K562 (cell line): Measurements from ENCODE around the gene PTPRU. TPM values are rescaled to one million over a fixed set of nuclear protein-coding genes. Genes with fewer than 3 reads are reported as not detected.
A peak's percentile ranks its signal among the peaks of the same experiment; 100 is the strongest.

Source experiments
- CBFA2T3 ChIP-seq: fragments of 450-650 bp; IDR thresholded peaks from 2 replicates; pipeline ENCODE4 v1.6.1; 2017
- HMG20B ChIP-seq: fragments of 250-450 bp; sonication (Bioruptor Pico); IDR thresholded peaks from 2 replicates; pipeline ENCODE4 v1.5.0; 2021; ENCODE audit warnings: mild to moderate bottlenecking
- HNRNPLL ChIP-seq: fragments of 200-400 bp; formaldehyde crosslinking; IDR thresholded peaks from 2 replicates; pipeline ENCODE4 v1.6.1; 2017; ENCODE audit warnings: low read length, low read depth, mild to moderate bottlenecking; ENCODE audit not compliant: poor library complexity, severe bottlenecking
- KDM5B ChIP-seq: fragments of 200-600 bp; sonication (generic); IDR thresholded peaks from 2 replicates; pipeline ENCODE4 v1.6.1; 2012; ENCODE audit warnings: low read depth, mild to moderate bottlenecking, moderate library complexity, low read length, control low read depth, inconsistent platforms; ENCODE audit not compliant: insufficient replicate concordance
- LCOR ChIP-seq: sonication (generic); formaldehyde crosslinking; IDR thresholded peaks from 2 replicates; pipeline ENCODE4 v1.8.0; 2022; ENCODE audit warnings: mild to moderate bottlenecking, missing genetic modification reagents
- NFATC3 ChIP-seq: fragments of 450-650 bp; IDR thresholded peaks from 2 replicates; pipeline ENCODE4 v1.6.1; 2017; ENCODE audit warnings: mild to moderate bottlenecking
- PHF20 ChIP-seq: fragments of 450-650 bp; IDR thresholded peaks from 2 replicates; pipeline ENCODE4 v1.6.1; 2018; ENCODE audit not compliant: partially characterized antibody
- POLR3A ChIP-seq: IDR thresholded peaks from 2 replicates; pipeline ENCODE4 v1.6.1; 2011; ENCODE audit warnings: borderline replicate concordance, mild to moderate bottlenecking, moderate library complexity; ENCODE audit not compliant: insufficient read length, insufficient read depth; ENCODE audit errors: extremely low read depth
- PTRF ChIP-seq: fragments of 450-650 bp; IDR thresholded peaks from 2 replicates; pipeline ENCODE4 v1.6.1; 2016; ENCODE audit warnings: mild to moderate bottlenecking, missing genetic modification characterization, missing compliant biosample characterization
- RNF2 ChIP-seq: sonication (generic); IDR thresholded peaks from 2 replicates; pipeline ENCODE4 v1.6.1; 2016
- SETDB1 ChIP-seq: IDR thresholded peaks from one replicate; pipeline ENCODE4 v1.6.1; 2012; ENCODE audit warnings: low read length, control low read depth, inconsistent platforms
- ZNF143 ChIP-seq: sonication (generic); formaldehyde crosslinking; IDR thresholded peaks from 2 replicates; pipeline ENCODE4 v1.9.0; 2022; ENCODE audit warnings: mild to moderate bottlenecking, missing genetic modification reagents
- ZNF561 ChIP-seq: fragments of 450-650 bp; formaldehyde crosslinking; conservative IDR thresholded peaks from 2 replicates; pipeline ENCODE4 v1.4.0; 2020; ENCODE audit warnings: mild to moderate bottlenecking, moderate library complexity
- polyA plus RNA-seq, 8 experiments: library from polyadenylated mRNA; depleted of rRNA in 4 of 8; stranded (reverse) in 5 of 8; unstranded in 3 of 8; fragments of >200 nt; fragmentation: Nextera tagmentation in 2 of 8; fragmentation: Illumina TruSeq in 1 of 8; extraction: Ambion mirVana in 2 of 8; extraction: Trizol in 1 of 8; gene quantifications; 2 replicates each; pipeline versions ENCODE4 v1.2.1 to v1.2.3, GENCODE V29; 2011 to 2014; ENCODE audit warnings: inconsistent platforms in 1 of 8, missing spikeins in 1 of 8
- total RNA-seq, 7 experiments: library from RNA; depleted of rRNA in 6 of 7; stranded (reverse); fragments of >200 nt in 6 of 7; fragmentation: Illumina TruSeq in 2 of 7; extraction: Trizol in 2 of 7; gene quantifications; 2 replicates each; pipeline versions ENCODE4 v1.2.1 to v1.2.3, GENCODE V29; 2011 to 2021; ENCODE audit warnings: low replicate concordance in 1 of 7
- TF ChIP-seq, protein P1 (sequence below): sonication (generic); formaldehyde crosslinking; IDR thresholded peaks from 2 replicates; pipeline ENCODE4 v1.8.0; 2022; ENCODE audit warnings: mild to moderate bottlenecking, missing genetic modification reagents
- TF ChIP-seq, protein P2 (sequence below): fragments of 450-650 bp; formaldehyde crosslinking; IDR thresholded peaks from 2 replicates; pipeline ENCODE4 v1.4.0; 2020; ENCODE audit warnings: mild to moderate bottlenecking, moderate library complexity
- TF ChIP-seq, protein P3 (sequence below): fragments of 150-350 bp; conservative IDR thresholded peaks from 2 replicates; pipeline ENCODE4 v1.6.1; 2014; ENCODE audit warnings: low read length
- TF ChIP-seq, protein P4 (sequence below): sonication (generic); formaldehyde crosslinking; IDR thresholded peaks from 2 replicates; pipeline ENCODE4 v1.9.0; 2022; ENCODE audit warnings: mild to moderate bottlenecking, missing genetic modification reagents
- TF ChIP-seq, protein P5 (sequence below), 2 experiments: fragments of 450-650 bp; IDR thresholded peaks; 2 replicates each; pipeline ENCODE4 v1.6.1; 2018; ENCODE audit warnings: mild to moderate bottlenecking in 2 of 2, low read depth in 1 of 2; ENCODE audit not compliant: partially characterized antibody in 2 of 2

PTPRU gene
- total and polyA plus RNA-seq, 9 of the 15 experiments (the other 6 are each of a cell fraction or from before 2014, with no cell fraction given): 0.01 to 2.9 (median 1.0) TPM

DNA sequence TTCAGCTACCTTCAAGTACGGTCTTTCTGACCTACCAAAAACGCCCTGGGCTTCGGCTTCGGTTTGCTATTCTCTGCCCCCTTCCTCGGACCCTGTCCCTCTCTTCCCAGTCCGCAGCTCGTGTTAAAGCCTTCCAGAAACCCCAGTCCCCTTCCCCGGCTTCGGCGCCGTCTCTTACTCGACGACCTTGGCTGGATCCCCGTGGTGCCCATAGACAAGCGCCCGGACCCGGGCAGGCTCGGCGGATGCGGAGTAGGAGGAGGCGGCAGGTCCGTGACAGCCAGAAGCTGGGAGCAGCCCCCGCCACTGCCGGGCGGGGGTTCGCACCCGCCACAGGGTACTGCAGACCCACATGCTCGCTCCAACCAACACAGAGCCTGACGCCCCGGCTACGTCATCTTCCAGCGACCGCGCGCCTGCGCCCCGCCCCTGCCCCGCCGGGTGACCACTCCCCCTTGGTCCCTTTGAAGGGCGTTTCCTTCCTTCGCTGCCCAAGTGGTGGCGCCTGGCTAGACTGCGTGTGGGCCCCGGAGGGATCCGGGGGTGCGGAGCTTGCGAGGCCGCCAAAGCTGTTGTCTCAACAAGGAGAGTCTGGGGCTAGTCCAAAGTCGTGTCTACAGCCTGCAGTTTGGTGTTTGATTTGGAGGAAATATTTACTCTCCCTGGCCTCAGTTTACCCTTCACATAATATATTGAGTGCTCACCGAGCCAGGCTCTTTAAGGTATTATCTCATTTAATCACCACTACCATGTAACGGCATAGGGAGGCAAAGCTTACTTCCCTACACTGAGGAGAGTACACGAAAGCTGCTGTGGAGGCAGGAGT lies 5.6 kb upstream of the PTPRU start, which contains the start of gene MECR (continued):
- TF ChIP-seq, protein P1, sequence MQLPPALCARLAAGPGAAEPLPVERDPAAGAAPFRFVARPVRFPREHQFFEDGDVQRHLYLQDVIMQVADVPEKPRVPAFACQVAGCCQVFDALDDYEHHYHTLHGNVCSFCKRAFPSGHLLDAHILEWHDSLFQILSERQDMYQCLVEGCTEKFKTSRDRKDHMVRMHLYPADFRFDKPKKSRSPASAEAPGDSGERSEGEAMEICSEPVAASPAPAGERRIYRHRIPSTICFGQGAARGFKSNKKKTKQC (CRISPR knock-in tag): peak; percentile 98
- TF ChIP-seq PTRF (tag): no peak
- TF ChIP-seq, protein P2, sequence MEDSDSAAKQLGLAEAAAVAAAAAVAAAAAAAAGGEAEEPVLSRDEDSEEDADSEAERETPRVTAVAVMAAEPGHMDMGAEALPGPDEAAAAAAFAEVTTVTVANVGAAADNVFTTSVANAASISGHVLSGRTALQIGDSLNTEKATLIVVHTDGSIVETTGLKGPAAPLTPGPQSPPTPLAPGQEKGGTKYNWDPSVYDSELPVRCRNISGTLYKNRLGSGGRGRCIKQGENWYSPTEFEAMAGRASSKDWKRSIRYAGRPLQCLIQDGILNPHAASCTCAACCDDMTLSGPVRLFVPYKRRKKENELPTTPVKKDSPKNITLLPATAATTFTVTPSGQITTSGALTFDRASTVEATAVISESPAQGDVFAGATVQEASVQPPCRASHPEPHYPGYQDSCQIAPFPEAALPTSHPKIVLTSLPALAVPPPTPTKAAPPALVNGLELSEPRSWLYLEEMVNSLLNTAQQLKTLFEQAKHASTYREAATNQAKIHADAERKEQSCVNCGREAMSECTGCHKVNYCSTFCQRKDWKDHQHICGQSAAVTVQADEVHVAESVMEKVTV (CRISPR knock-in tag): no peak
- peak; percentile 64 for TF ChIP-seq HNRNPLL
- peak; percentile 94 for TF ChIP-seq KDM5B
- peak; percentile 85; the same call in 1 of the 2 replicates for TF ChIP-seq LCOR (CRISPR knock-in tag)
- TF ChIP-seq, protein P3, sequence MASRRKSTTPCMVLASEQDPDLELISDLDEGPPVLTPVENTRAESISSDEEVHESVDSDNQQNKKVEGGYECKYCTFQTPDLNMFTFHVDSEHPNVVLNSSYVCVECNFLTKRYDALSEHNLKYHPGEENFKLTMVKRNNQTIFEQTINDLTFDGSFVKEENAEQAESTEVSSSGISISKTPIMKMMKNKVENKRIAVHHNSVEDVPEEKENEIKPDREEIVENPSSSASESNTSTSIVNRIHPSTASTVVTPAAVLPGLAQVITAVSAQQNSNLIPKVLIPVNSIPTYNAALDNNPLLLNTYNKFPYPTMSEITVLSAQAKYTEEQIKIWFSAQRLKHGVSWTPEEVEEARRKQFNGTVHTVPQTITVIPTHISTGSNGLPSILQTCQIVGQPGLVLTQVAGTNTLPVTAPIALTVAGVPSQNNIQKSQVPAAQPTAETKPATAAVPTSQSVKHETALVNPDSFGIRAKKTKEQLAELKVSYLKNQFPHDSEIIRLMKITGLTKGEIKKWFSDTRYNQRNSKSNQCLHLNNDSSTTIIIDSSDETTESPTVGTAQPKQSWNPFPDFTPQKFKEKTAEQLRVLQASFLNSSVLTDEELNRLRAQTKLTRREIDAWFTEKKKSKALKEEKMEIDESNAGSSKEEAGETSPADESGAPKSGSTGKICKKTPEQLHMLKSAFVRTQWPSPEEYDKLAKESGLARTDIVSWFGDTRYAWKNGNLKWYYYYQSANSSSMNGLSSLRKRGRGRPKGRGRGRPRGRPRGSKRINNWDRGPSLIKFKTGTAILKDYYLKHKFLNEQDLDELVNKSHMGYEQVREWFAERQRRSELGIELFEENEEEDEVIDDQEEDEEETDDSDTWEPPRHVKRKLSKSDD: peak; percentile 63; the same call in 1 of the 2 replicates
- TF ChIP-seq ZNF143: no peak
- peak; percentile 90 for TF ChIP-seq PHF20
- TF ChIP-seq, protein P4, sequence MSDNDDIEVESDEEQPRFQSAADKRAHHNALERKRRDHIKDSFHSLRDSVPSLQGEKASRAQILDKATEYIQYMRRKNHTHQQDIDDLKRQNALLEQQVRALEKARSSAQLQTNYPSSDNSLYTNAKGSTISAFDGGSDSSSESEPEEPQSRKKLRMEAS (CRISPR knock-in tag): peak; percentile 99
- no peak for TF ChIP-seq CBFA2T3
- peak; percentile 87 for TF ChIP-seq SETDB1
- no peak for TF ChIP-seq POLR3A
- TF ChIP-seq ZNF561 (CRISPR knock-in tag): 0 out of 2 replicates have a peak, but pooled peaks have one; percentile 34
- peak; percentile 75; the same call in 1 of the 2 replicates for TF ChIP-seq RNF2
- no peak for TF ChIP-seq HMG20B (CRISPR knock-in tag)
- TF ChIP-seq, protein P5, sequence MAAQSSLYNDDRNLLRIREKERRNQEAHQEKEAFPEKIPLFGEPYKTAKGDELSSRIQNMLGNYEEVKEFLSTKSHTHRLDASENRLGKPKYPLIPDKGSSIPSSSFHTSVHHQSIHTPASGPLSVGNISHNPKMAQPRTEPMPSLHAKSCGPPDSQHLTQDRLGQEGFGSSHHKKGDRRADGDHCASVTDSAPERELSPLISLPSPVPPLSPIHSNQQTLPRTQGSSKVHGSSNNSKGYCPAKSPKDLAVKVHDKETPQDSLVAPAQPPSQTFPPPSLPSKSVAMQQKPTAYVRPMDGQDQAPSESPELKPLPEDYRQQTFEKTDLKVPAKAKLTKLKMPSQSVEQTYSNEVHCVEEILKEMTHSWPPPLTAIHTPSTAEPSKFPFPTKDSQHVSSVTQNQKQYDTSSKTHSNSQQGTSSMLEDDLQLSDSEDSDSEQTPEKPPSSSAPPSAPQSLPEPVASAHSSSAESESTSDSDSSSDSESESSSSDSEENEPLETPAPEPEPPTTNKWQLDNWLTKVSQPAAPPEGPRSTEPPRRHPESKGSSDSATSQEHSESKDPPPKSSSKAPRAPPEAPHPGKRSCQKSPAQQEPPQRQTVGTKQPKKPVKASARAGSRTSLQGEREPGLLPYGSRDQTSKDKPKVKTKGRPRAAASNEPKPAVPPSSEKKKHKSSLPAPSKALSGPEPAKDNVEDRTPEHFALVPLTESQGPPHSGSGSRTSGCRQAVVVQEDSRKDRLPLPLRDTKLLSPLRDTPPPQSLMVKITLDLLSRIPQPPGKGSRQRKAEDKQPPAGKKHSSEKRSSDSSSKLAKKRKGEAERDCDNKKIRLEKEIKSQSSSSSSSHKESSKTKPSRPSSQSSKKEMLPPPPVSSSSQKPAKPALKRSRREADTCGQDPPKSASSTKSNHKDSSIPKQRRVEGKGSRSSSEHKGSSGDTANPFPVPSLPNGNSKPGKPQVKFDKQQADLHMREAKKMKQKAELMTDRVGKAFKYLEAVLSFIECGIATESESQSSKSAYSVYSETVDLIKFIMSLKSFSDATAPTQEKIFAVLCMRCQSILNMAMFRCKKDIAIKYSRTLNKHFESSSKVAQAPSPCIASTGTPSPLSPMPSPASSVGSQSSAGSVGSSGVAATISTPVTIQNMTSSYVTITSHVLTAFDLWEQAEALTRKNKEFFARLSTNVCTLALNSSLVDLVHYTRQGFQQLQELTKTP (IDR thresholded peaks at IDR 0.05; ENCODE audit: low read depth in 1 of 2, partially characterized antibody in 2 of 2): no peak
- TF ChIP-seq NFATC3: no peak
